AG09309 (cell line): ENCODE results near the gene CRACR2B.

Experiments used
- DNase-seq: peaks from one replicate; pipeline ENCODE4 v3.0.0-alpha.2; 2010; ENCODE audit warnings: low read depth
- H3K4me3 ChIP-seq: 2 replicates; pipeline ENCODE4 v1.5.1; 2011; ENCODE audit warnings: mild to moderate bottlenecking, low read depth, low read length, moderate library complexity; ENCODE audit not compliant: control insufficient read depth
- TF ChIP-seq, protein P1 (sequence below): IDR thresholded peaks from 2 replicates; pipeline ENCODE4 v1.5.1; 2011; ENCODE audit warnings: mild to moderate bottlenecking, low read depth, low read length, inconsistent platforms; ENCODE audit not compliant: insufficient read depth, control insufficient read depth; ENCODE audit errors: missing control alignments

Gene CRACR2B

DNA sequence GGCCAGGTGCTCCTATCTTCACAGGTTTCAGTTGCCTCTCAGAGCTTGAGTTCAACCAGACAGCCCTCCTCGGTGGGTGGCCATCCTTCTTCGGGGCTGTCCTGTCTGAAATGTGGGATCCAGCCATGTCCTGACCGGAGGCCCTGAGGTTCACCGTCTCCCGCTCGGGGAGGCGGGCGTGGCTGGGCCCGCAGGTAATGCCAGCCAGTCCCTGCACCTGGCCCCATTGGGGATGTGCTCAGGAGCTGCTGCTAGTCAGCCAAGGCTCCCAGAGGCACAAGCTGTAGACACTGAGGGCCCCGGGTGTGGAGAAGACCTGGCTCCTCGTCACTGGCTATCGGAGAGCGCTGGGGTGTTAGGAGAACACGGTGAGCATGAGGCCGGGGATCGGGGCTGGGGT lies 47.5 kb downstream of the CRACR2B start:
- no peak overlapping the region for H3K4me3 ChIP-seq
- TF ChIP-seq, protein P1, sequence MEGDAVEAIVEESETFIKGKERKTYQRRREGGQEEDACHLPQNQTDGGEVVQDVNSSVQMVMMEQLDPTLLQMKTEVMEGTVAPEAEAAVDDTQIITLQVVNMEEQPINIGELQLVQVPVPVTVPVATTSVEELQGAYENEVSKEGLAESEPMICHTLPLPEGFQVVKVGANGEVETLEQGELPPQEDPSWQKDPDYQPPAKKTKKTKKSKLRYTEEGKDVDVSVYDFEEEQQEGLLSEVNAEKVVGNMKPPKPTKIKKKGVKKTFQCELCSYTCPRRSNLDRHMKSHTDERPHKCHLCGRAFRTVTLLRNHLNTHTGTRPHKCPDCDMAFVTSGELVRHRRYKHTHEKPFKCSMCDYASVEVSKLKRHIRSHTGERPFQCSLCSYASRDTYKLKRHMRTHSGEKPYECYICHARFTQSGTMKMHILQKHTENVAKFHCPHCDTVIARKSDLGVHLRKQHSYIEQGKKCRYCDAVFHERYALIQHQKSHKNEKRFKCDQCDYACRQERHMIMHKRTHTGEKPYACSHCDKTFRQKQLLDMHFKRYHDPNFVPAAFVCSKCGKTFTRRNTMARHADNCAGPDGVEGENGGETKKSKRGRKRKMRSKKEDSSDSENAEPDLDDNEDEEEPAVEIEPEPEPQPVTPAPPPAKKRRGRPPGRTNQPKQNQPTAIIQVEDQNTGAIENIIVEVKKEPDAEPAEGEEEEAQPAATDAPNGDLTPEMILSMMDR, result no peak
- no peak for DNase-seq

- DNase-seq, result no peak
- H3K4me3 ChIP-seq, result no peak overlapping the region
- TF ChIP-seq, protein P1, result no peak
Measured at GRCh38 chr11:875769-876301, 48.1 kb downstream of the CRACR2B start.

- DNase-seq, result no peak
- H3K4me3 ChIP-seq, result no peak overlapping the region
- TF ChIP-seq, protein P1, result no peak
Measured at GRCh38 chr11:876545-876944, 48.8 kb downstream of the CRACR2B start.

- H3K4me3 ChIP-seq, result no peak overlapping the region
- TF ChIP-seq, protein P1, result no peak
- DNase-seq, result no peak
Measured at GRCh38 chr11:877565-877964, 49.8 kb downstream of the CRACR2B start.

GRCh38 chr11:880447-880846 lies 52.7 kb downstream of the CRACR2B start:
- TF ChIP-seq, protein P1, result no peak
- H3K4me3 ChIP-seq, result no peak overlapping the region
- DNase-seq, result no peak
